Peyer's patch (tissue), 4 donors: ENCODE data around the gene GRN. TPM values are rescaled to one million over a fixed set of nuclear protein-coding genes. Genes with fewer than 3 reads are reported as not detected.
"Not testable (repeated sequence)": the region's sequence is repeated elsewhere in the genome, so short reads cannot be mapped to it uniquely, and the experiment has no call there.

Experiments used
- DNase-seq, 3 donors: peaks; one replicate each; pipeline ENCODE4 v3.0.0-alpha.2; 2017 to 2019
- H3K27ac ChIP-seq, 4 donors: fragments of 200-600 bp; sonication (generic); one replicate each; pipeline ENCODE4 v1.5.1; 2016 to 2019
- H3K27me3 ChIP-seq, 2 donors: fragments of 200-600 bp; sonication (generic); one replicate each; pipeline ENCODE4 v1.5.1; 2019
- H3K36me3 ChIP-seq, 3 donors: fragments of 200-600 bp; sonication (generic); one replicate each; pipeline ENCODE4 v1.5.1; 2016 to 2019
- H3K4me1 ChIP-seq, 4 donors: fragments of 200-600 bp; sonication (generic); one replicate each; pipeline ENCODE4 v1.5.1; 2016 to 2019
- H3K4me3 ChIP-seq, 4 donors: fragments of 200-600 bp; sonication (generic); 1 replicate in 3 of 4; 2 replicates in 1 of 4; pipeline ENCODE4 v1.5.1; 2016 to 2019; ENCODE audit warnings: mild to moderate bottlenecking in 1 of 4
- H3K9me3 ChIP-seq, 4 donors: fragments of 200-600 bp; sonication (generic); one replicate each; pipeline ENCODE4 v1.5.1; 2016 to 2019; ENCODE audit warnings: mild to moderate bottlenecking in 1 of 4
- CTCF ChIP-seq, 6 experiments: fragments of 450-650 bp in 4 of 6; fragments of 200-600 bp in 2 of 6; sonication (generic) in 1 of 6; IDR thresholded peaks; one replicate each; pipeline ENCODE4 v1.5.1; 2017 to 2019; ENCODE audit warnings: antibody characterized with exemption in 6 of 6, mild to moderate bottlenecking in 3 of 6, moderate library complexity in 1 of 6
- POLR2A ChIP-seq, 2 donors: fragments of 450-650 bp; IDR thresholded peaks; one replicate each; pipeline ENCODE4 v1.5.1; 2017; ENCODE audit warnings: antibody characterized with exemption in 2 of 2, mild to moderate bottlenecking in 2 of 2, moderate library complexity in 2 of 2
- total RNA-seq, 4 donors: library from RNA; depleted of rRNA; stranded (reverse); fragments of >200 nt; gene quantifications; one replicate each; pipeline ENCODE4 v1.1.0, GENCODE V29; 2016

The GRN gene
- total RNA-seq, 4 donors from 2014 or later: 145 to 678 (median 492) TPM

DNA sequence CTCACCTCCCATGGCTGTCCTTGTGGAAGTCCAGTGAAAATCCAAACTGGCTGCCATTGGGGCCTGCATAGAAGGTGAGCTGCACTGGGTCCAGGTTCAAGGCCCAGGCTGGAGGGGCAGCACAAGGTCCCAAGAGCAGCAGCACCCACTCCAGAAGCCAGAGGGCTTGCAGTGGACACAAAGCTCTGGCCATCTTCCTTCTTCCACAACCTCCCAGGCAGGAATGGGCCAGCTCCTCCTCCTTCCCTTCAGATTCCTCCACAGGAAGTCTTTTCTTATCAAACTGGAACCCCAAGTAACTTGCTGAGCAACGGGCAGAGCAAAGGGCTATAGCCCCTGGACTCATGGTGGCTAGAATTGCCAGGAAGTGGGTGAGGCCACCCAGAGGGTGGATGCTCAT lies 44.2 kb downstream of the GRN start, which contains the start of gene ITGA2B:
Gene ITGA2B (minus strand): TSS at position 369 of the 400 bp plus-strand sequence. CDS start 176 bp downstream, at position 193.
- Histone ChIP-seq H3K4me1 (peaks cover 0 to 18% (median 8%) of the 10 kb centered on the region in 4 donors), H3K36me3 (no peaks in the 10 kb centered on the region), H3K27ac (no peak within 1 kb of the TSS), H3K27me3 (no peaks in the 10 kb centered on the region), H3K4me3 (no peak within 1 kb of the TSS), H3K9me3 (no peaks in the 10 kb centered on the region)
- no peak for DNase-seq
- TF ChIP-seq POLR2A (IDR thresholded peaks at IDR 0.05) (no peak), CTCF (IDR thresholded peaks at IDR 0.05) (no peak)

GRCh38 chr17:44389723-44390202 lies 44.7 kb downstream of the GRN start:
- DNase-seq: no peak
- Histone ChIP-seq H3K36me3 (no peaks in the 10 kb centered on the region), H3K4me1 (peaks cover 0 to 13% (median 8%) of the 10 kb centered on the region in 4 donors), H3K9me3 (no peaks in the 10 kb centered on the region), H3K27me3 (no peaks in the 10 kb centered on the region), H3K27ac (no peak overlapping the region), H3K4me3 (no peak overlapping the region)
- TF ChIP-seq CTCF (IDR thresholded peaks at IDR 0.05) (no peak), POLR2A (IDR thresholded peaks at IDR 0.05) (no peak)

GRCh38 chr17:44390250-44390870 lies 45.3 kb downstream of the GRN start:
- no peaks in the 10 kb centered on the region for H3K27me3 ChIP-seq
- H3K36me3 ChIP-seq: no peaks in the 10 kb centered on the region
- no peak for DNase-seq
- TF ChIP-seq CTCF (IDR thresholded peaks at IDR 0.05): no peak
- TF ChIP-seq POLR2A (IDR thresholded peaks at IDR 0.05): no peak
- no peaks in the 10 kb centered on the region for H3K9me3 ChIP-seq
- H3K4me3 ChIP-seq: no peak overlapping the region
- H3K4me1 ChIP-seq: peaks cover 0 to 8% (median 7%) of the 10 kb centered on the region in 4 donors
- H3K27ac ChIP-seq: no peak overlapping the region

DNA sequence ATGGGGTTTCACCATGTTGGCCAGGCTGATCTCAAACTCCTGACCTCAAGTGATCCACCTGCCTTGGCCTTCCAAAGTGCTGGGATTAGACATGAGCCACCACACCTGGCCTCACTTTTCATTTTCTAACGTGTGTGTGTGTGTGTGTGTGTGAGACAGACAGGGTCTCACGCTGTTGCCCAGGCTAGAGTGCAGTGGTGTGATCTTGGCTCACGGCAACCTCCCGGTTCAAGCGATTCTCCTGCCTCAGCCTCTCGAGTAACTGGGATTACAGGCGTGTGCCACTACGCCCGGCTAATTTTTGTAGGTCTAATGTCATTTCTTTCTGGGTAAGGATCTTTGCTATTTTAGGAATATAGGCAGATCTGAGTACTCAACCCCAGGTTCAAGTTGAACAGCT lies 49.0 kb downstream of the GRN start:
- not testable (repeated sequence) for DNase-seq, H3K9me3 ChIP-seq, H3K27me3 ChIP-seq

DNA sequence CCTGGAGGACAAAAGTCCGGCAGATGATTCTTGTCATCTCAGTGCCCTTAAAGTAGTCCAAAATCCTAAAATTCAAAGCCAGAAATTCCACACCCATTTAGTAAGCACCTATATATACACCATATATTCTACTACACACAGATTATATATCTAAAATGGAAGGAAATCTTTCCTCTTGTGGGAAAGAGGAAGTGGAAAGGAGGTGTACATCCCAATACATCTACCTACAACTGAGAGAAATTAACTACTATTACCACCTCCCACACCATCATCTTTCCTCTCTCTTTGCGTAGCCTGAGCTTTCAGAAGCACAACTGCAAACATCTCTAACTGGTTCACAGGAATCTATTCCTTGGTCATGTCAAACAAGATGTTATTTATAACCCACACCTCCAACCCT lies 49.7 kb downstream of the GRN start:
- Histone ChIP-seq H3K27me3 (no peaks in the 10 kb centered on the region), H3K27ac (no peak overlapping the region), H3K9me3 (no peaks in the 10 kb centered on the region), H3K4me1 (no peaks in the 10 kb centered on the region), H3K4me3 (no peak overlapping the region), H3K36me3 (peaks cover 0 to 29% (median 0%) of the 10 kb centered on the region in 3 donors)
- TF ChIP-seq CTCF (IDR thresholded peaks at IDR 0.05) (no peak), POLR2A (IDR thresholded peaks at IDR 0.05) (no peak)
- DNase-seq: no peak

More for the DNA sequence above, 49.0 kb downstream of the GRN start:
- H3K36me3 ChIP-seq: peaks cover 0 to 22% (median 0%) of the 10 kb centered on the region in 3 donors
- H3K4me1 ChIP-seq, H3K4me3 ChIP-seq, H3K27ac ChIP-seq: not testable (repeated sequence)

DNA sequence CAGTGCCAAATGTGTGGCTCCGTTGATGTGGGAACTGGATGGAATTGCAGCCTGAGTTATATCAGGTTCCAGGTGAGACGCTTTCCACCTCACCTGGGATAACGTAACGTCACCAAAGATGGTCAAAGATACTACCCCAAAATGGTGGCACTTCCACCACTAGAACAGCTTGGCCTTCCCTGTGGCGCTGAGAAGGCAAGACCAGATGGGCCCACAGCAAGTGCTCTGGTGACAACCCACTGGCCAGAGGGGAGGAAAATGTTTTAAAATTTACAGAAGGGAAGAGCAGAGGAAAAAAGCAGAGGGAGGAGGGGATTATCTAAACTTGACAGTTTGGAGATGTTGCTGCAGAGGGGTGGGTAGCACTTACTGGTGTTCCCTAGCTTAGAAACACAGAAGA lies 51.8 kb downstream of the GRN start:
- TF ChIP-seq POLR2A (IDR thresholded peaks at IDR 0.05): no peak
- no peak for DNase-seq
- no peaks in the 10 kb centered on the region for H3K4me1 ChIP-seq
- no peaks in the 10 kb centered on the region for H3K27me3 ChIP-seq
- H3K27ac ChIP-seq: no peak overlapping the region
- no peak overlapping the region for H3K4me3 ChIP-seq
- peaks cover 0 to 50% (median 0%) of the 10 kb centered on the region in 3 donors for H3K36me3 ChIP-seq
- no peaks in the 10 kb centered on the region for H3K9me3 ChIP-seq
